GM19438 (cell line): ENCODE measurements around the gene IRX1.

Source experiments
- ATAC-seq: cut with Tn5 transposase; IDR thresholded peaks from one replicate; pipeline ENCODE4 v1.9.1; 2021; ENCODE audit warnings: low read depth; ENCODE audit not compliant: unreplicated experiment

The IRX1 gene

GRCh38 chr5:3595006-3595961 is at the start of gene IRX1:
Gene IRX1, plus strand, starts transcription at chr5:3595832. Its CDS starts 274 bp downstream, at chr5:3596106.
- no peak for ATAC-seq

GRCh38 chr5:3546028-3546427 is 49.6 kb upstream of the IRX1 start:
- no peak for ATAC-seq

GRCh38 chr5:3564116-3564515 is 31.5 kb upstream of the IRX1 start:
- no peak for ATAC-seq

GRCh38 chr5:3564827-3565518 is 30.7 kb upstream of the IRX1 start:
- ATAC-seq: no peak

- ATAC-seq: no peak
Measured at GRCh38 chr5:3584724-3585531, 10.7 kb upstream of the IRX1 start.

- no peak for ATAC-seq
Measured at GRCh38 chr5:3590161-3590966, 5.3 kb upstream of the IRX1 start.

GRCh38 chr5:3590967-3591900 is 4.4 kb upstream of the IRX1 start:
- ATAC-seq: no peak

- no peak for ATAC-seq
Measured at GRCh38 chr5:3592298-3592697, 3.3 kb upstream of the IRX1 start.

GRCh38 chr5:3593771-3594509 is 1.7 kb upstream of the IRX1 start:
- no peak for ATAC-seq

- no peak for ATAC-seq
Measured at GRCh38 chr5:3594510-3595005, 1.1 kb upstream of the IRX1 start.

GRCh38 chr5:3596261-3596825 is 711 bp downstream of the IRX1 start:
- no peak for ATAC-seq

- ATAC-seq: no peak
Measured at GRCh38 chr5:3596857-3597166, 1.2 kb downstream of the IRX1 start.

GRCh38 chr5:3597167-3598007 is 1.8 kb downstream of the IRX1 start:
- no peak for ATAC-seq

- ATAC-seq: no peak
Measured at GRCh38 chr5:3598207-3598606, 2.6 kb downstream of the IRX1 start.

- ATAC-seq: no peak
Measured at GRCh38 chr5:3598769-3599211, 3.2 kb downstream of the IRX1 start.

- ATAC-seq: no peak
Measured at GRCh38 chr5:3599226-3600105, 3.8 kb downstream of the IRX1 start.
